BLaER1 (cell line): ENCODE measurements around the gene PTPN20.

Experiments
- H3K27ac ChIP-seq: shearing (Covaris generic); formaldehyde crosslinking; 2 replicates; pipeline ENCODE4 v1.8.1; 2022
- H3K27me3 ChIP-seq: shearing (Covaris generic); formaldehyde crosslinking; 2 replicates; pipeline ENCODE4 v1.8.1; 2022
- H3K36me3 ChIP-seq: shearing (Covaris generic); formaldehyde crosslinking; 2 replicates; pipeline ENCODE4 v1.8.1; 2022
- H3K4me1 ChIP-seq: shearing (Covaris generic); formaldehyde crosslinking; 2 replicates; pipeline ENCODE4 v1.8.1; 2022
- H3K4me2 ChIP-seq: shearing (Covaris generic); formaldehyde crosslinking; 2 replicates; pipeline ENCODE4 v1.8.1; 2022
- H3K4me3 ChIP-seq: shearing (Covaris generic); formaldehyde crosslinking; 2 replicates; pipeline ENCODE4 v1.8.1; 2022
- H3K9ac ChIP-seq: shearing (Covaris generic); formaldehyde crosslinking; 2 replicates; pipeline ENCODE4 v1.8.1; 2022
- H3K9me3 ChIP-seq: shearing (Covaris generic); formaldehyde crosslinking; 2 replicates; pipeline ENCODE4 v1.8.1; 2022
- H4K20me1 ChIP-seq: shearing (Covaris generic); formaldehyde crosslinking; 2 replicates; pipeline ENCODE4 v1.8.1; 2022
- Cebpa-rat ChIP-seq: shearing (Covaris generic); IDR thresholded peaks from 2 replicates; pipeline ENCODE4 v1.8.1; 2022

PTPN20 gene

GRCh38 chr10:47044741-47045140, 133.5 kb downstream of the PTPN20 start:
- Histone ChIP-seq H3K4me3 (no peak overlapping the region), H3K9me3 (no peaks in the 10 kb centered on the region), H3K4me1 (peaks cover 11% of the 10 kb centered on the region), H3K36me3 (no peaks in the 10 kb centered on the region), H3K9ac (no peak overlapping the region), H4K20me1 (no peaks in the 10 kb centered on the region), H3K27me3 (no peaks in the 10 kb centered on the region), H3K27ac (no peak overlapping the region), H3K4me2 (no peak overlapping the region)
- TF ChIP-seq Cebpa-rat: no peak

DNA sequence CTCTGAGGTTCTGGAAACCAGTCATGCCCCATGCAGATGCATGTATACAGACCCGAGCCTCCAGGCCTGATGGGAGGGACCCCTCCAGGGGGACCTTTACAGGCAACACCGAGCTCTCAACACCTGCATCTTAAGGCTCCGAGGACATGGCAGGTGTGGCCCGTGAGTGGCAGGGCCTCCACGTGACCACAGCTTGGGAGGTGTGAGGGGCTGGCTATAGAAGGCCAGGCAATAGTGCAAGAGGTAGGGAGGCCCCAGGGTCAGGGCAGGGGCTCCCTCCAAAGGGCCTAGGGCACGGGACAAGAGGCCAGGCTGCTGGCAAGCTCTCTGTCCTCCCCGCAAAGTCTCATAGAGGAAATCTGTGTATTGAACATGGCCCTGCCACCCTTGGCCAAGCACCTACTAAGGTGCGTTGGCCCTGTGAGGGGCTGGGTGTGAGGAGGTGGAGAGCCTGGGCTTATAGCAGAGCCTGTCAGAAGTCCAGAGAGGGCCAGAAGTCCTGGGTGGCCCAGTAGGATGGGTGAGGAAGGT, 134.2 kb downstream of the PTPN20 start:
- no peaks in the 10 kb centered on the region for H3K27me3 ChIP-seq
- TF ChIP-seq Cebpa-rat: no peak
- no peaks in the 10 kb centered on the region for H3K36me3 ChIP-seq
- no peak overlapping the region for H3K4me3 ChIP-seq
- H3K4me2 ChIP-seq: no peak overlapping the region
- H3K9me3 ChIP-seq: no peaks in the 10 kb centered on the region
- H3K9ac ChIP-seq: no peak overlapping the region
- peaks cover 11% of the 10 kb centered on the region for H3K4me1 ChIP-seq
- no peaks in the 10 kb centered on the region for H4K20me1 ChIP-seq
- no peak overlapping the region for H3K27ac ChIP-seq

DNA sequence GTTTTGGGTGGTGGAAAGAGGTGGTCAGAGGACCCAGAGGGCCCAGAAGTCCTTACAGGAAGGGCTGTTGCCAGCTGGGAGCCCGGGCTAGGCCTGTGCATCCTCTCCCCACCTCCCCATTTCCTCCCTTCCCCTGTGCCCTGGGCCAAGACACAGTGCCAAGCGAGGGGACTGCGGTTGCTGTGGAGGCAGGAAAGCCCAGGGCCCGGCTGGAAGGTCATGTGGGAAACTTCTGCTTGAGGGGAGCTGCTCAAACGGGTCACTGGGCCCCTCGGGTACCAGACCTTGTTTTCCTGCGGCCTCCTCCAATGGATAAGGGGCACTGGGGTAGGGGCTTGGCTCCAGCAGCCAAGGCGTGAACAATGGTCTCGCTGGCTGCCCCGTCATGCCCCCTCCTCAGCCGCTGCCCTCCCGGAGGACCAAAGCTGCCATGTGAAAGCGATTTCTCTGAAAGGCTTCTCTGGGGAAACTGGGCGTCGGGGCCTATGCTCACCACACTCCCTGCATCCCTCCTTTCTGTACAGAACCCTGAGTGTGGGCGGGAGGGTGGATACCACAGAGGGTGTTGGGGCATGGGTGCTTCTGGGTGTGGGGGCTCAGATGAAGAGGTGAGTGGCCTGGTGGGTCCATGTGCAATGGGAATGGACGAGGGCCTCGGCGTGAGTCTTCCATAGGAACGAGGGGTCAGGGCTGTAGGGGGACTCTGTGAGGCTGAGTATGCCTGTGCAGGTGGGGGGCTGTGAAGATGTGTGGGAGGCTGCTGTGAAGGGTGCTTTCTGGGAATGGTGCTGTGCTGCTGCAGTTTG, 135.3 kb downstream of the PTPN20 start:
- no peaks in the 10 kb centered on the region for H4K20me1 ChIP-seq
- no peak for TF ChIP-seq Cebpa-rat
- no peaks in the 10 kb centered on the region for H3K36me3 ChIP-seq
- H3K4me2 ChIP-seq: no peak overlapping the region
- H3K9ac ChIP-seq: no peak overlapping the region
- H3K27ac ChIP-seq: no peak overlapping the region
- no peaks in the 10 kb centered on the region for H3K27me3 ChIP-seq
- H3K4me3 ChIP-seq: no peak overlapping the region
- H3K9me3 ChIP-seq: no peaks in the 10 kb centered on the region
- H3K4me1 ChIP-seq: peaks cover 11% of the 10 kb centered on the region

GRCh38 chr10:47047127-47047504, 135.9 kb downstream of the PTPN20 start:
- no peak overlapping the region for H3K9ac ChIP-seq
- H3K36me3 ChIP-seq: no peaks in the 10 kb centered on the region
- TF ChIP-seq Cebpa-rat: no peak
- no peak overlapping the region for H3K27ac ChIP-seq
- H3K9me3 ChIP-seq: no peaks in the 10 kb centered on the region
- no peaks in the 10 kb centered on the region for H4K20me1 ChIP-seq
- peaks cover 11% of the 10 kb centered on the region for H3K4me1 ChIP-seq
- H3K4me3 ChIP-seq: no peak overlapping the region
- H3K4me2 ChIP-seq: no peak overlapping the region
- H3K27me3 ChIP-seq: no peaks in the 10 kb centered on the region

- TF ChIP-seq Cebpa-rat: no peak
- no peaks in the 10 kb centered on the region for H4K20me1 ChIP-seq
- peaks cover 11% of the 10 kb centered on the region for H3K4me1 ChIP-seq
- H3K36me3 ChIP-seq: no peaks in the 10 kb centered on the region
- no peaks in the 10 kb centered on the region for H3K27me3 ChIP-seq
- no peak overlapping the region for H3K27ac ChIP-seq
- no peaks in the 10 kb centered on the region for H3K9me3 ChIP-seq
- no peak overlapping the region for H3K9ac ChIP-seq
- H3K4me2 ChIP-seq: no peak overlapping the region
- no peak overlapping the region for H3K4me3 ChIP-seq
These were observed 136.6 kb downstream of the PTPN20 start for GRCh38 chr10:47047577-47048525.

DNA sequence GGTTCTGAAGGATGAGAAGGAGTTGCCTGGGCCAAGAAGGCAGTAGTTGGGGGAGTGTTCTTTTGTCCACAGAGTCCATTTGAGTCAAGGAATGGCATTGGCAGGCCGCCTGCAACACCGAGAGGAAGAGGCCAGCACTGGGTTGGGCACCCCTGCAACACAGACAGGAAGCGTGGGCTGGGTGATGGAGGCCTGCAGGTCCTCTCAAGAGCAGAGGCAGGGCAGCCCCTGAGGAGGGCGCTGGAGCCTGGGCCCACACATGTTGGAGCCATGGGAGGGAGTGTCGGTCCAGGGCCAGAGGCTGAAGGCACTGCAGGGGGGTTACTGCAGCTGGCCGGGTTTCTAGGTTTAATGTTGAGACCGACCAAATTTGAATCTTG, 137.3 kb downstream of the PTPN20 start:
- Histone ChIP-seq H3K36me3 (no peaks in the 10 kb centered on the region), H4K20me1 (no peaks in the 10 kb centered on the region), H3K27me3 (no peaks in the 10 kb centered on the region), H3K9me3 (no peaks in the 10 kb centered on the region), H3K27ac (no peak overlapping the region), H3K9ac (no peak overlapping the region), H3K4me1 (peaks cover 5% of the 10 kb centered on the region), H3K4me2 (no peak overlapping the region), H3K4me3 (no peak overlapping the region)
- TF ChIP-seq Cebpa-rat: no peak

GRCh38 chr10:47049056-47049851, 138.0 kb downstream of the PTPN20 start:
- no peak for TF ChIP-seq Cebpa-rat
- Histone ChIP-seq H3K27me3 (no peaks in the 10 kb centered on the region), H3K27ac (no peak overlapping the region), H3K36me3 (no peaks in the 10 kb centered on the region), H3K9ac (no peak overlapping the region), H4K20me1 (no peaks in the 10 kb centered on the region), H3K4me2 (no peak overlapping the region), H3K4me3 (no peak overlapping the region), H3K9me3 (no peaks in the 10 kb centered on the region), H3K4me1 (no peaks in the 10 kb centered on the region)

GRCh38 chr10:47049906-47050305, 138.7 kb downstream of the PTPN20 start:
- no peak for TF ChIP-seq Cebpa-rat
- Histone ChIP-seq H3K36me3 (no peaks in the 10 kb centered on the region), H3K27ac (no peak overlapping the region), H3K27me3 (no peaks in the 10 kb centered on the region), H3K4me1 (no peaks in the 10 kb centered on the region), H3K9ac (no peak overlapping the region), H4K20me1 (no peaks in the 10 kb centered on the region), H3K4me3 (no peak overlapping the region), H3K9me3 (no peaks in the 10 kb centered on the region), H3K4me2 (no peak overlapping the region)

DNA sequence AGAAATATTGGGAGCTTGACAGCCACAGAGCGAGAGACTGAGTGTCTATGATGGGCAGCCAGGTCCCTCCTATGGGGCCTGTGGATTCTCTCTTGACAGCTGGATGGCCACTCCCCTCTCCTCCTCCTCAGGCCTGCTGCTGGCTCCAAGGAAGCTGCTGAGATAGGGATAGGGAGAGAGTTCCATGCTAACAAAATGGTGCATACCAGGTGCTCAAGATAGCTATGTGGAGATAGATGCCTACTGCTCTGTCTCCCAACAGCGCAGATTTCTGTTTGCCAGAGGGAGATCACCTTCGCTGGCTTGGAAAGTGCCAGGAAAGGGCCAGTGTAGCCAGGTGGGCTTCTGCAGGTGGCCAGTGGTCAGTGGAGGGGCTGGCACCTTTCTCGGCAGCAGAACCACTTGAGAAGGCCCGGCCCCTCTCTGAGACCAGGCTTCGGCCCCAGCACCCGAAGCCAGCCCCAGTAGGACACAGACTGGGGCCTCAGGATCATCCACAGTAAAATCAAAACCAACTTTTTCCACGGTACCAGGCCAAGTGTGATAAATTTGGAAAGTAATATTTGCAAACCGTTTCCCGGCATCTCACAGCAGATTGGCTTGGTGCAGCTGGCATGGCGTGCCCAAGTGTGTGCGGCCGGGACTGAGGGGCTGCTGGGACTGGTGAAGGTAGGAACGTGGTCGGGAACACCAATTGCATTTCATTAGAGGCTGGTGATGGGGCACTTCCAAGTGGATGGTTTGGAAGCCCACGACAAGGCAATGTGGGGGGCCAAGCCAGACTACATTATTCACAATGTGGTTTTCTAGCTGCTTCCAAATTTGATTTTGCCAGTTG, 139.6 kb downstream of the PTPN20 start:
- Histone ChIP-seq H3K27me3 (no peaks in the 10 kb centered on the region), H3K9ac (no peak overlapping the region), H3K4me2 (no peak overlapping the region), H4K20me1 (no peaks in the 10 kb centered on the region), H3K9me3 (no peaks in the 10 kb centered on the region), H3K4me1 (peaks cover 6% of the 10 kb centered on the region), H3K36me3 (no peaks in the 10 kb centered on the region), H3K4me3 (no peak overlapping the region), H3K27ac (no peak overlapping the region)
- no peak for TF ChIP-seq Cebpa-rat
